K562 (cell line): Measurements from ENCODE around the gene VPS35L. TPM values are rescaled to one million over a fixed set of nuclear protein-coding genes. Genes with fewer than 3 reads are reported as not detected.
"Not testable (repeated sequence)": the region's sequence is repeated elsewhere in the genome, so short reads cannot be mapped to it uniquely, and the experiment has no call there.

Source experiments
- ATAC-seq: fragments of 200-7000 bp; cut with Tn5 transposase; 3 replicates; pipeline ENCODE4 v1.9.1; 2020; ENCODE audit warnings: moderate library complexity
- BruUV-seq: library from RNA; stranded (reverse); fragments of 400-500 nt; replicated peaks from 2 replicates; lab custom pipeline; 2021; lab: Mats Ljungman, UMichigan
- CTCF ChIA-PET: fragments of 300-600 bp; formaldehyde crosslinking; extraction: SDS; loops from one replicate; lab custom pipeline; 2021; ENCODE audit warnings: low intra/inter-chr PET ratio; lab: Yijun Ruan, JAX
- POLR2A ChIA-PET: fragments of 300-600, 350-650 bp; sonication (Branson Sonifier 250); formaldehyde crosslinking; extraction: SDS; loops from one replicate; lab custom pipeline; 2021; ENCODE audit warnings: antibody characterized with exemption, inconsistent platforms; lab: Yijun Ruan, JAX
- DNase-seq, 4 experiments: peaks; one replicate each; pipeline versions ENCODE4 v3.0.0 to v3.0.0-alpha.2; 2011 to 2018; ENCODE audit warnings: low spot score in 3 of 4, mixed read lengths in 3 of 4; ENCODE audit errors: extremely low read depth in 1 of 4
- FAIRE-seq: peaks from 2 replicates; lab custom pipeline; 2011; peaks lifted over from hg19 to GRCh38; lab: Jason Lieb, UNC
- H2AFZ ChIP-seq: 2 replicates; pipeline ENCODE4 v1.6.0; 2011; ENCODE audit warnings: low read depth, low read length, control low read depth, inconsistent platforms
- H3K27ac ChIP-seq: fragments of 200-600 bp; 3 replicates; pipeline ENCODE4 v1.8.0; 2011; ENCODE audit warnings: low read depth, mild to moderate bottlenecking, control low read depth, inconsistent platforms, low read length, moderate library complexity, mixed read lengths; ENCODE audit errors: extremely low read depth
- H3K27me3 ChIP-seq, 2 experiments: fragments of 300-600 bp in 1 of 2; 2 replicates in 1 of 2; 3 replicates in 1 of 2; pipeline versions ENCODE4 v1.6.0 to v1.8.0; 2011; ENCODE audit warnings: inconsistent platforms in 2 of 2, low read length in 2 of 2, mild to moderate bottlenecking in 1 of 2, mixed read lengths in 1 of 2, moderate library complexity in 1 of 2; ENCODE audit not compliant: control insufficient read depth in 2 of 2, insufficient read depth in 2 of 2
- H3K36me3 ChIP-seq: fragments of 300-600 bp; 3 replicates; pipeline ENCODE4 v1.8.0; 2011; ENCODE audit warnings: mild to moderate bottlenecking, low read length, inconsistent platforms; ENCODE audit not compliant: control insufficient read depth, insufficient read depth
- H3K4me1 ChIP-seq, 2 experiments: fragments of 200-600 bp in 1 of 2; replicated peaks in 1 of 2; 2 replicates in 1 of 2; 3 replicates in 1 of 2; pipeline versions ENCODE4 v1.5.1 to v1.8.0; 2011; ENCODE audit warnings: inconsistent platforms in 2 of 2, low read length in 2 of 2, mild to moderate bottlenecking in 1 of 2, mixed read lengths in 1 of 2, moderate library complexity in 1 of 2; ENCODE audit not compliant: control insufficient read depth in 2 of 2, insufficient read depth in 2 of 2
- H3K4me2 ChIP-seq: 2 replicates; pipeline ENCODE4 v1.6.1; 2011; ENCODE audit warnings: low read length, control low read depth, inconsistent platforms, mixed read lengths; ENCODE audit not compliant: insufficient read depth
- H3K4me3 ChIP-seq: fragments of 200-600 bp; sonication (generic), shearing (Covaris generic); 2 replicates; pipeline ENCODE4 v1.5.1; 2016; ENCODE audit warnings: control low read depth, inconsistent platforms
- H3K79me2 ChIP-seq: fragments of 200-600 bp; 3 replicates; pipeline ENCODE4 v1.8.0; 2011; ENCODE audit warnings: low read length, inconsistent platforms; ENCODE audit not compliant: control insufficient read depth, insufficient read depth
- H3K9ac ChIP-seq, 2 experiments: 2 replicates each; pipeline versions ENCODE4 v1.6.0 to v1.6.1; 2011; ENCODE audit warnings: low read depth in 2 of 2, low read length in 2 of 2, control low read depth in 1 of 2, inconsistent platforms in 1 of 2, mild to moderate bottlenecking in 1 of 2, mixed read lengths in 1 of 2; ENCODE audit not compliant: insufficient read depth in 1 of 2
- H3K9me1 ChIP-seq: one replicate; pipeline ENCODE4 v1.6.0; 2011; ENCODE audit warnings: inconsistent platforms, mild to moderate bottlenecking, low read length, moderate library complexity; ENCODE audit not compliant: control insufficient read depth, insufficient read depth
- H3K9me3 ChIP-seq: replicated peaks from 2 replicates; pipeline ENCODE4 v1.5.1; 2011; ENCODE audit warnings: low read depth, low read length, inconsistent platforms; ENCODE audit not compliant: control insufficient read depth, insufficient read depth
- H4K20me1 ChIP-seq: replicated peaks from 2 replicates; pipeline ENCODE4 v1.6.1; 2011; ENCODE audit warnings: low read length, inconsistent platforms, mixed read lengths; ENCODE audit not compliant: control insufficient read depth, insufficient read depth
- BMI1 ChIP-seq: fragments of 150-350 bp; IDR thresholded peaks from 2 replicates; pipeline ENCODE4 v1.6.1; 2014; ENCODE audit warnings: low read length
- CSDE1 ChIP-seq, 2 experiments: fragments of 450-650 bp; IDR thresholded peaks; 2 replicates each; pipeline ENCODE4 v1.6.1; 2016; ENCODE audit warnings: mild to moderate bottlenecking in 1 of 2
- FOSL1 ChIP-seq: fragments of 200-800 bp; sonication (Bioruptor generic); conservative IDR thresholded peaks from 2 replicates; pipeline ENCODE4 v1.6.1; 2016; ENCODE audit warnings: missing genetic modification characterization, missing compliant biosample characterization
- GABPA ChIP-seq: fragments of 200-800 bp; sonication (Bioruptor generic); conservative IDR thresholded peaks from 2 replicates; pipeline ENCODE4 v1.6.1; 2016; ENCODE audit warnings: low read depth, missing genetic modification characterization, missing compliant biosample characterization
- ILK ChIP-seq: fragments of 450-650 bp; IDR thresholded peaks from 2 replicates; pipeline ENCODE4 v1.6.1; 2016; ENCODE audit warnings: missing genetic modification characterization, low read depth, mild to moderate bottlenecking, missing compliant biosample characterization, moderate library complexity, borderline replicate concordance
- PHF20 ChIP-seq: fragments of 450-650 bp; IDR thresholded peaks from 2 replicates; pipeline ENCODE4 v1.6.1; 2018; ENCODE audit not compliant: partially characterized antibody
- RFX5 ChIP-seq: IDR thresholded peaks from 2 replicates; pipeline ENCODE4 v1.6.1; 2011; ENCODE audit warnings: low read depth, mild to moderate bottlenecking, improper control_type of control experiment, low read length
- SAFB2 ChIP-seq: fragments of 200-400 bp; formaldehyde crosslinking; IDR thresholded peaks from 2 replicates; pipeline ENCODE4 v1.6.1; 2018; ENCODE audit warnings: borderline replicate concordance, low read length, low read depth, moderate library complexity; ENCODE audit not compliant: severe bottlenecking
- SMARCC2 ChIP-seq: fragments of 450-650 bp; IDR thresholded peaks from 2 replicates; pipeline ENCODE4 v1.6.1; 2017; ENCODE audit warnings: antibody characterized with exemption, moderate library complexity, mild to moderate bottlenecking, low read depth
- TRIM24 ChIP-seq, 2 experiments: fragments of 450-650 bp; IDR thresholded peaks; 2 replicates each; pipeline ENCODE4 v1.6.1; 2016
- ZNF140 ChIP-seq: fragments of 250-450 bp; sonication (Bioruptor Pico); IDR thresholded peaks from 2 replicates; pipeline ENCODE4 v1.8.0; 2021; ENCODE audit warnings: moderate library complexity, mild to moderate bottlenecking, inconsistent platforms
- ZNF431 ChIP-seq: sonication (generic); formaldehyde crosslinking; IDR thresholded peaks from 2 replicates; pipeline ENCODE4 v1.8.0; 2022; ENCODE audit warnings: mild to moderate bottlenecking, missing genetic modification reagents
- WGBS: fragments of 100-300 bp; shearing (Covaris generic); methylation state at CpG from one replicate; pipeline ENCODE4 v1.1.6; 2016; ENCODE audit warnings: low coverage, mixed read lengths; ENCODE audit not compliant: insufficient coverage; ENCODE audit errors: missing lambda C conversion rate; 5-methylcytosine and 5-hydroxymethylcytosine counted together
- in situ Hi-C: fragments of 300-500 bp; cut with MboI; formaldehyde crosslinking; loops from 4 replicates; pipeline ENCODE4 v1.15.0; 2018; ENCODE audit warnings: inconsistent platforms, mixed read lengths
- intact Hi-C: fragments of 100-400 bp; cut with micrococcal nuclease; formaldehyde crosslinking; loops from 2 replicates; pipeline ENCODE4 v1.14.2; 2022
- polyA plus RNA-seq, 8 experiments: library from polyadenylated mRNA; depleted of rRNA in 4 of 8; stranded (reverse) in 5 of 8; unstranded in 3 of 8; fragments of >200 nt; fragmentation: Nextera tagmentation in 2 of 8; fragmentation: Illumina TruSeq in 1 of 8; extraction: Ambion mirVana in 2 of 8; extraction: Trizol in 1 of 8; gene quantifications; 2 replicates each; pipeline versions ENCODE4 v1.2.1 to v1.2.3, GENCODE V29; 2011 to 2014; ENCODE audit warnings: inconsistent platforms in 1 of 8, missing spikeins in 1 of 8
- total RNA-seq, 7 experiments: library from RNA; depleted of rRNA in 6 of 7; stranded (reverse); fragments of >200 nt in 6 of 7; fragmentation: Illumina TruSeq in 2 of 7; extraction: Trizol in 2 of 7; gene quantifications; 2 replicates each; pipeline versions ENCODE4 v1.2.1 to v1.2.3, GENCODE V29; 2011 to 2021; ENCODE audit warnings: low replicate concordance in 1 of 7
- TF ChIP-seq, protein P1 (sequence below): fragments of 450-650 bp; IDR thresholded peaks from one replicate; pipeline ENCODE4 v1.6.1; 2018; ENCODE audit warnings: mild to moderate bottlenecking, moderate library complexity; ENCODE audit not compliant: partially characterized antibody

VPS35L gene
- total and polyA plus RNA-seq, 9 of the 15 experiments (the other 6 are each of a cell fraction or from before 2014, with no cell fraction given) = 10.2 to 30.4 (median 20.1) TPM

DNA sequence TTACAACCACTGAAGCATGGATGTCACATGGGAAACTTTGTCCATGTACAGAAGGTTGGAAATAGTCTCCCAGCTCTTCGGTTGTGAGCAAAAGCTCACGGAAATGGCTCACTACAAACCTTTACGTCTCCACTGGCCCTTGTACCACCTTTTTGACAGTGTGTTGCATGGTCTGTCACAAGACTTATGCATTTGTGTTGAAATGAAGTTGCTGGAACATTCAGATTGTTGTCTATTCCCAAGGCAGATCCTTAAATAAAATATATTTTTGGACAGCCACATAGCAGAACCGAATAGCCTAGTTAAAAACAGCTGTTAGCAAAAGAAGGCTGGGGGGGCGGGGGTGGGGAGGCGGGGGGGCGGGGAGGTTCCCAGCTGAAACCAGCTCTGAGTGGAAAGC is 123.3 kb downstream of the VPS35L start:
- FAIRE-seq = no peak

DNA sequence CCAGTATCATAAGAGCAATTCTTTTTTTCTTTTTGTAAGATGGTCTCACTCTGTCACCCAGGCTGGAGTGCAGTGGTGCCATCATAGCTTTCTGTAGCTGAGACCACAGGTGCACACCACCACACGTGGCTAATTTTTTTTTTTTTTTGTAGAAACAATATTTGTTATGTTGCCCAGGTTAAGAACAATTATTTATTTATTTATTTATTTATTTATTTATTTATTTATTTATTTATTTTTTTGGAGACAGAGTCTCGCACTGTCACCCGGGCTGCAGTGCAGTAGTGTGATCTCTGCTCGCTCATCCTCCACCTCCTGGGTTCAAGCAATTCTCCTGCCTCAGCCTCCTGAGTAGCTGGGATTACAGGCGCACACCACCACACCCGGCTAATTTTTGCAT is 123.8 kb downstream of the VPS35L start:
- FAIRE-seq, CTCF ChIA-PET: not testable (repeated sequence)

More for the DNA sequence above, 123.3 kb downstream of the VPS35L start:
- no peaks in the 10 kb centered on the region for H3K4me1 ChIP-seq
- BruUV-seq = no TSS peak
- H3K27ac ChIP-seq = no peak overlapping the region
- 46% methylated on average over 6 of the region's 7 CpGs for WGBS
- H3K4me2 ChIP-seq = no peak overlapping the region
- no peaks in the 10 kb centered on the region for H3K9me3 ChIP-seq
- H3K27me3 ChIP-seq = no peaks in the 10 kb centered on the region; a peak in 1 of 5 replicates
- no peak overlapping the region for H3K4me3 ChIP-seq
- no peak overlapping the region for H2AFZ ChIP-seq
- H3K9me1 ChIP-seq = no peaks in the 10 kb centered on the region
- DNase-seq (no peak), ATAC-seq (no peak)
- H3K9ac ChIP-seq = no peak overlapping the region
- ChIA-PET POLR2A (interaction anchor here (0.6 kb wide), 1 partner anchor 17 kb away, joined by 3 read pairs; no protein-coding TSS in a partner anchor), CTCF (no interaction called here)
- intact Hi-C loops (no loop called here), in situ Hi-C loops (no loop called here)
- no peaks in the 10 kb centered on the region for H3K79me2 ChIP-seq
- H4K20me1 ChIP-seq = peaks cover 3% of the 10 kb centered on the region; the same call in 1 of the 2 replicates
- H3K36me3 ChIP-seq = peaks cover 4% of the 10 kb centered on the region; the same call in 2 of the 3 replicates
- no peak for TF ChIP-seq SAFB2
- no peak for TF ChIP-seq ZNF140 (CRISPR knock-in tag)
- no peak for TF ChIP-seq ZNF431 (CRISPR knock-in tag)
- TF ChIP-seq FOSL1 (tag) = no peak
- TF ChIP-seq BMI1 = no peak
- no peak for TF ChIP-seq GABPA (tag)
- TF ChIP-seq, protein P1, sequence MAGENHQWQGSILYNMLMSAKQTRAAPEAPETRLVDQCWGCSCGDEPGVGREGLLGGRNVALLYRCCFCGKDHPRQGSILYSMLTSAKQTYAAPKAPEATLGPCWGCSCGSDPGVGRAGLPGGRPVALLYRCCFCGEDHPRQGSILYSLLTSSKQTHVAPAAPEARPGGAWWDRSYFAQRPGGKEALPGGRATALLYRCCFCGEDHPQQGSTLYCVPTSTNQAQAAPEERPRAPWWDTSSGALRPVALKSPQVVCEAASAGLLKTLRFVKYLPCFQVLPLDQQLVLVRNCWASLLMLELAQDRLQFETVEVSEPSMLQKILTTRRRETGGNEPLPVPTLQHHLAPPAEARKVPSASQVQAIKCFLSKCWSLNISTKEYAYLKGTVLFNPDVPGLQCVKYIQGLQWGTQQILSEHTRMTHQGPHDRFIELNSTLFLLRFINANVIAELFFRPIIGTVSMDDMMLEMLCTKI = no peak
- no peak for TF ChIP-seq ILK (tag)
- no peak for TF ChIP-seq PHF20
- no peak for TF ChIP-seq CSDE1 (IDR thresholded peaks at IDR 0.05)
- no peak for TF ChIP-seq SMARCC2
- no peak for TF ChIP-seq RFX5
- no peak for TF ChIP-seq TRIM24 (IDR thresholded peaks at IDR 0.05)

More for the DNA sequence above, 123.8 kb downstream of the VPS35L start:
- H3K4me2 ChIP-seq, H3K9me1 ChIP-seq, H3K36me3 ChIP-seq, DNase-seq, H3K9ac ChIP-seq, ATAC-seq, H3K4me3 ChIP-seq, in situ Hi-C loops, H3K4me1 ChIP-seq, H3K27me3 ChIP-seq, BruUV-seq, H2AFZ ChIP-seq, H3K27ac ChIP-seq, intact Hi-C loops, H3K79me2 ChIP-seq, H4K20me1 ChIP-seq, H3K9me3 ChIP-seq: not testable (repeated sequence)
- POLR2A ChIA-PET = interaction anchor here (0.6 kb wide), 1 partner anchor 17 kb away, joined by 3 read pairs; no protein-coding TSS in a partner anchor
- WGBS = 64% methylated on average over 6 of the region's 6 CpGs
